ENCODE measurements around the gene THAP12. TPM values are rescaled to one million over a fixed set of nuclear protein-coding genes. Genes with fewer than 3 reads are reported as not detected.
"Not testable (repeated sequence)": the region's sequence is repeated elsewhere in the genome, so short reads cannot be mapped to it uniquely, and the experiment has no call there.

The THAP12 gene
- total RNA-seq, 2 experiments from 2014 or later, result 50.3 TPM

DNA sequence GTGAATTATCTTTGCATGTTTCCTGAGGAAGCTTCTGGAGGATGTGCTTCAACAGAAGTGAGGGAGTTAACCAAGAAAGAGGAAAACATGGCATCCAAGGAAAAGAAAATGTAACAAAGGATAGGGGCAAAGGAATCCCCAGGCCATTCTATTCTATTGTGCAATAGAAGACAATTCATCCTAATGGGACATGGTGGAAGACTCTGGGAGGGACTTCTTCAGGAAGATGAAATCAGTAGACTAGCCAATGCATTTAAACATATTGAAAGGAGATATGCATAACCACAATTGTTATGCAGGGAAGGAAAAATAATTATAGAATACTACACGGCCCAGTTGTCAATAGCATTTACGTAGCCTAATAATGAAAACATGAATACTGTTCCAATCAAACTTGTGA lies 55.7 kb downstream of the THAP12 start:
- POLR2A ChIA-PET, result no interaction called here
- DNase-seq (no peak), ATAC-seq (no peak)
- H3K27ac Mint-ChIP-seq, result no peak overlapping the region
- CTCF ChIA-PET, result no interaction called here
- no peak overlapping the region for H3K4me3 Mint-ChIP-seq
- H3K4me1 Mint-ChIP-seq (ENCODE audit: low read depth), result no peaks in the 10 kb centered on the region
- TF ChIP-seq, protein P1, sequence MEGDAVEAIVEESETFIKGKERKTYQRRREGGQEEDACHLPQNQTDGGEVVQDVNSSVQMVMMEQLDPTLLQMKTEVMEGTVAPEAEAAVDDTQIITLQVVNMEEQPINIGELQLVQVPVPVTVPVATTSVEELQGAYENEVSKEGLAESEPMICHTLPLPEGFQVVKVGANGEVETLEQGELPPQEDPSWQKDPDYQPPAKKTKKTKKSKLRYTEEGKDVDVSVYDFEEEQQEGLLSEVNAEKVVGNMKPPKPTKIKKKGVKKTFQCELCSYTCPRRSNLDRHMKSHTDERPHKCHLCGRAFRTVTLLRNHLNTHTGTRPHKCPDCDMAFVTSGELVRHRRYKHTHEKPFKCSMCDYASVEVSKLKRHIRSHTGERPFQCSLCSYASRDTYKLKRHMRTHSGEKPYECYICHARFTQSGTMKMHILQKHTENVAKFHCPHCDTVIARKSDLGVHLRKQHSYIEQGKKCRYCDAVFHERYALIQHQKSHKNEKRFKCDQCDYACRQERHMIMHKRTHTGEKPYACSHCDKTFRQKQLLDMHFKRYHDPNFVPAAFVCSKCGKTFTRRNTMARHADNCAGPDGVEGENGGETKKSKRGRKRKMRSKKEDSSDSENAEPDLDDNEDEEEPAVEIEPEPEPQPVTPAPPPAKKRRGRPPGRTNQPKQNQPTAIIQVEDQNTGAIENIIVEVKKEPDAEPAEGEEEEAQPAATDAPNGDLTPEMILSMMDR (IDR thresholded peaks at IDR 0.05), result no peak
- peaks cover 32% of the 10 kb centered on the region for H3K27me3 Mint-ChIP-seq
- no peaks in the 10 kb centered on the region for H3K36me3 Mint-ChIP-seq (ENCODE audit: low read depth)
- intact Hi-C loops (cut with micrococcal nuclease), result no loop called here
- H3K9me3 Mint-ChIP-seq, result no peaks in the 10 kb centered on the region

DNA sequence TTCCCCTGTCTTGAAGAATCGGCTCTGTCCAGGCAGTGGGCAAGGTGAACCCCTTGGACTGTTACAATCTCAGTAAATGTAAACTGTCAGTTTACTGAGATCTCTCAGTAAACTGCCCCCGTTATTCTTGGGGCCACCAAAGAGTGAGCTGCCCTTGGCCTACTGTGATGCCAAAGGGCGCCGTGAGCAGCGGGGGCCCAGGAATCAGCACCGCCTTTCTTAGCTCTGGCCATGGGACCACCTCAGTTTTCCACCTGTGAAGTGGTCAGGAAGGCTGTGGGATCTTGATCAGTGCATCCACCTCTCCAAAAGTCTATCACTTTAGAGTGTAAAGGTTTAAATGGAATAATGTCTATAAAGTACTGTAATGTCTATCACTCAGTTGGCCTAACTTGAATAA lies 57.1 kb downstream of the THAP12 start:
- peaks cover 40% of the 10 kb centered on the region for H3K27me3 Mint-ChIP-seq
- intact Hi-C loops (cut with micrococcal nuclease), result no loop called here

DNA sequence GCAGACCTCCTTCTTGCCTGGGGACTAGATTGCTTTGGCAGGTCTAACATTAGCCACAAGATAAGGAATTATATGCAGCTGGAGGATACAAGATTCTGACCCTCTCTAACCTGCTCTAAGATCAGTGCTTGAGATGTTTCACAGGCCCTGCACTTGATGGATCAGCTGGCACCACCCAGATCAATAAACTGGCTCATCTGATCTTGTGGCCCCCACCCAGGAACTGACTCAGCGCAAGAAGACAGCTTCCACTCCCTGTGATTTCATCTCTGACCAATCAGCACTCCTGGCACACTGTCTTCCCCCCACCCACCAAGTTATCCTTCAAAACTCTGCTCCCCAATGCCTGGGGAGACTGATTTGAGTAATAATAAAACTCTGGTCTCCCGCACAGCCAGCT lies 57.6 kb downstream of the THAP12 start:
- H3K4me1 Mint-ChIP-seq (ENCODE audit: low read depth); POLR2A ChIA-PET; H3K4me3 Mint-ChIP-seq; intact Hi-C loops (cut with micrococcal nuclease); H3K27ac Mint-ChIP-seq; DNase-seq; H3K36me3 Mint-ChIP-seq (ENCODE audit: low read depth); H3K9me3 Mint-ChIP-seq; ATAC-seq: not testable (repeated sequence)
- peaks cover 40% of the 10 kb centered on the region for H3K27me3 Mint-ChIP-seq
- CTCF ChIA-PET, result interaction anchor here (1.2 to 8.2 kb wide), 3 partner anchors 114 to 600 kb away, joined by 3 to 214 read pairs (median 4); no protein-coding TSS in a partner anchor

More for the DNA sequence above, 57.1 kb downstream of the THAP12 start:
- TF ChIP-seq, protein P1 (IDR thresholded peaks at IDR 0.05), result no peak
- Mint-ChIP-seq H3K4me1 (ENCODE audit: low read depth) (no peaks in the 10 kb centered on the region), H3K36me3 (ENCODE audit: low read depth) (no peaks in the 10 kb centered on the region), H3K27ac (no peak overlapping the region), H3K9me3 (no peaks in the 10 kb centered on the region), H3K4me3 (no peak overlapping the region)
- POLR2A ChIA-PET, result no interaction called here
- DNase-seq (no peak), ATAC-seq (no peak)
- CTCF ChIA-PET, result interaction anchor here (1.2 to 8.2 kb wide), 3 partner anchors 115 to 600 kb away, joined by 3 to 214 read pairs (median 4); no protein-coding TSS in a partner anchor

DNA sequence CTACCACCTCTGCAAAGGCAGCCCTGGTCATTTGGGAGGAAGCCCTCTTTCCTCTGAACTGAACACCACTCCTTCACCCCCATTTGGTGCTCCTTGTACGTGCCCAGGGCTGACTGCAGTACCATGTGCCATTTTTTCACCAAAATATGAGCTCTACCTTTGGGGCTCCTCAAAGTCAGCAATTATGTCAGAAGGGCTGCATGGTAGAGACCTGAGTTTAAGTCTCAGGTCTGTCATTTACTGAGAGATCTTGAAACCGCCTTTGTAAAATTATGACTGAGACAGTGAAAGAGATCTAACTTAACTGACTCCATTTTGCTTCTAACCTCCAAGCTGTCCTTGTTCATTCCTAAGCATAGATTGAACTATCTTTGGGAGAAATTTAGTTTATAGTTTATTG lies 58.0 kb downstream of the THAP12 start:
- no peak for DNase-seq
- no peak overlapping the region for H3K4me3 Mint-ChIP-seq
- no peaks in the 10 kb centered on the region for H3K4me1 Mint-ChIP-seq (ENCODE audit: low read depth)
- CTCF ChIA-PET, result interaction anchor here (1.2 to 8.2 kb wide), 3 partner anchors 114 to 599 kb away, joined by 3 to 214 read pairs (median 4); no protein-coding TSS in a partner anchor
- POLR2A ChIA-PET, result interaction anchor here (0.9 kb wide), 1 partner anchor 34 kb away, joined by 3 read pairs; no protein-coding TSS in a partner anchor
- ATAC-seq, result no peak
- H3K36me3 Mint-ChIP-seq (ENCODE audit: low read depth), result no peaks in the 10 kb centered on the region
- H3K9me3 Mint-ChIP-seq, result no peaks in the 10 kb centered on the region
- intact Hi-C loops (cut with micrococcal nuclease), result no loop called here
- TF ChIP-seq, protein P1 (IDR thresholded peaks at IDR 0.05), result no peak
- H3K27ac Mint-ChIP-seq, result no peak overlapping the region
- H3K27me3 Mint-ChIP-seq, result peaks cover 40% of the 10 kb centered on the region

DNA sequence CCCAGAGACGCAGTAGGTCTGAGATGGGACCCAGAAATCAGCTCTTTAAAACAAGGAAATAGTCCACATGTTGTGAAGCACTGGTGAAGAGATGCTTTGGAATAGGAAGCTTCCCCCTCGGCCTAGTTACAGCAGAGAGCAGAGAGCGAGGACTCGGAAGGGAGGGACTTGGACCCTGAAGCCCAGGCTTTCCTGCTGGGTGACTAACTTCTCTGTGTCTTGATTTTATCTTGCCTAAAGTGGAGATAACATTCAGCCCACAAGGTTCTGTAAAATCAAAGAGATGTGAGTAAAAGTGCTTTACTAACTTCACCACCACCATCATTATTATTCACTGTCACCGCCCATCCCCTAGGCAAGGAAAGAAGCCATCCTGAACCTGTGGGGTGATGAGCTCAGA lies 58.4 kb downstream of the THAP12 start:
- Mint-ChIP-seq H3K27me3 (peaks cover 40% of the 10 kb centered on the region), H3K4me1 (ENCODE audit: low read depth) (no peaks in the 10 kb centered on the region), H3K4me3 (no peak overlapping the region), H3K27ac (no peak overlapping the region), H3K36me3 (ENCODE audit: low read depth) (no peaks in the 10 kb centered on the region), H3K9me3 (no peaks in the 10 kb centered on the region)
- no peak for DNase-seq
- ChIA-PET CTCF (interaction anchor here (1.2 to 8.2 kb wide), 3 partner anchors 113 to 599 kb away, joined by 3 to 214 read pairs (median 4); no protein-coding TSS in a partner anchor), POLR2A (interaction anchor here (0.9 kb wide), 1 partner anchor 35 kb away, joined by 3 read pairs; no protein-coding TSS in a partner anchor)
- intact Hi-C loops (cut with micrococcal nuclease), result no loop called here
- ATAC-seq, result no peak
- TF ChIP-seq, protein P1 (IDR thresholded peaks at IDR 0.05), result no peak
